Smooth muscle cell (in vitro differentiated cells): Measurements from ENCODE around the gene ZBTB7C. TPM values are rescaled to one million over a fixed set of nuclear protein-coding genes. Genes with fewer than 3 reads are reported as not detected.

Source experiments
- DNase-seq: peaks from one replicate; lab custom pipeline; 2025; ENCODE audit not compliant: unreplicated experiment; lab: John Stamatoyannopoulos, UW
- H2AFZ ChIP-seq: fragments of 200-600 bp; sonication (generic); 2 replicates; pipeline ENCODE4 v1.6.0; 2016; ENCODE audit warnings: antibody characterized with exemption, low read depth, mild to moderate bottlenecking
- H3F3A ChIP-seq: fragments of 200-600 bp; sonication (generic); 2 replicates; pipeline ENCODE4 v1.6.0; 2017; ENCODE audit warnings: antibody characterized with exemption, low read depth
- H3K27ac ChIP-seq: fragments of 200-600 bp; sonication (generic); 2 replicates; pipeline ENCODE4 v1.5.1; 2016; ENCODE audit warnings: low read depth, mild to moderate bottlenecking
- H3K27me3 ChIP-seq: fragments of 200-600 bp; sonication (generic); 2 replicates; pipeline ENCODE4 v1.6.1; 2016; ENCODE audit warnings: low read depth, mild to moderate bottlenecking
- H3K36me3 ChIP-seq: fragments of 200-600 bp; sonication (generic); 2 replicates; pipeline ENCODE4 v1.5.1; 2016; ENCODE audit warnings: low read depth
- H3K4me1 ChIP-seq: fragments of 200-600 bp; sonication (generic); 2 replicates; pipeline ENCODE4 v1.5.1; 2016; ENCODE audit warnings: low read depth
- H3K4me2 ChIP-seq: fragments of 200-600 bp; sonication (generic); 2 replicates; pipeline ENCODE4 v1.6.0; 2016; ENCODE audit warnings: mild to moderate bottlenecking
- H3K4me3 ChIP-seq: fragments of 200-600 bp; sonication (generic); 2 replicates; pipeline ENCODE4 v1.5.1; 2016; ENCODE audit warnings: mild to moderate bottlenecking
- H3K79me2 ChIP-seq: fragments of 200-600 bp; sonication (generic); 2 replicates; pipeline ENCODE4 v1.6.0; 2016; ENCODE audit warnings: low read depth, mild to moderate bottlenecking
- H3K9ac ChIP-seq: fragments of 200-600 bp; sonication (generic); 2 replicates; pipeline ENCODE4 v1.6.0; 2016; ENCODE audit warnings: low read depth
- H3K9me3 ChIP-seq: fragments of 200-600 bp; sonication (generic); replicated peaks from 2 replicates; pipeline ENCODE4 v1.5.1; 2016; ENCODE audit warnings: low read depth
- H4K20me1 ChIP-seq: fragments of 200-600 bp; sonication (generic); 2 replicates; pipeline ENCODE4 v1.6.0; 2016; ENCODE audit warnings: low read depth
- CTCF ChIP-seq: fragments of 200-600 bp; sonication (generic); IDR thresholded peaks from 2 replicates; pipeline ENCODE4 v1.5.1; 2017; ENCODE audit warnings: borderline replicate concordance, mild to moderate bottlenecking, antibody characterized with exemption; ENCODE audit not compliant: insufficient read depth, poor library complexity, severe bottlenecking
- WGBS: methylation state at CpG from one replicate; pipeline ENCODE4 v1.1.7; 2016; ENCODE audit warnings: low lambda C conversion rate; 5-methylcytosine and 5-hydroxymethylcytosine counted together
- polyA plus RNA-seq: library from polyadenylated mRNA; unstranded; fragments of >200 nt; fragmentation: Nextera tagmentation; extraction: Ambion mirVana; gene quantifications from 2 replicates; pipeline ENCODE4 v1.2.1, GENCODE V29; 2016
- total RNA-seq: library from RNA; depleted of rRNA; stranded (reverse); fragments of >200 nt; gene quantifications from 2 replicates; pipeline ENCODE4 v1.2.3, GENCODE V29; 2014

The ZBTB7C gene
- total and polyA plus RNA-seq, 2 experiments from 2014 or later: 0.48 to 0.63 TPM

GRCh38 chr18:48404716-48405507 lies 4.3 kb downstream of the ZBTB7C start:
- H3F3A ChIP-seq: no peaks in the 10 kb centered on the region
- no peak for DNase-seq
- H3K27me3 ChIP-seq: peaks cover 30% of the 10 kb centered on the region
- no peaks in the 10 kb centered on the region for H3K36me3 ChIP-seq
- H3K9me3 ChIP-seq: no peaks in the 10 kb centered on the region
- 48% methylated on average over 7 of the region's 8 CpGs for WGBS
- H4K20me1 ChIP-seq: no peaks in the 10 kb centered on the region
- no peaks in the 10 kb centered on the region for H3K79me2 ChIP-seq
- H3K9ac ChIP-seq: no peak overlapping the region
- H2AFZ ChIP-seq: no peak overlapping the region
- H3K4me2 ChIP-seq: peak overlapping the region; percentile 40
- no peak for TF ChIP-seq CTCF
- H3K4me1 ChIP-seq: peaks cover 11% of the 10 kb centered on the region
- no peak overlapping the region for H3K27ac ChIP-seq
- H3K4me3 ChIP-seq: no peak overlapping the region

- Histone ChIP-seq H3K9ac (no peak overlapping the region), H3K4me3 (no peak overlapping the region), H3K27me3 (peaks cover 20% of the 10 kb centered on the region), H3K79me2 (no peaks in the 10 kb centered on the region), H3K4me1 (peaks cover 5% of the 10 kb centered on the region), H3K36me3 (no peaks in the 10 kb centered on the region), H3F3A (no peaks in the 10 kb centered on the region), H4K20me1 (no peaks in the 10 kb centered on the region), H3K4me2 (no peak overlapping the region), H3K9me3 (no peaks in the 10 kb centered on the region), H3K27ac (no peak overlapping the region), H2AFZ (no peak overlapping the region)
- no peak for DNase-seq
- WGBS: 80% methylated on average over 1 of the region's 1 CpG
- TF ChIP-seq CTCF: no peak
Measured at GRCh38 chr18:48402953-48403352, 6.2 kb downstream of the ZBTB7C start.

- no peak for DNase-seq
- H3K36me3 ChIP-seq: no peaks in the 10 kb centered on the region
- no peak for TF ChIP-seq CTCF
- no peak overlapping the region for H3K4me2 ChIP-seq
- H3K27ac ChIP-seq: no peak overlapping the region
- H3F3A ChIP-seq: no peaks in the 10 kb centered on the region
- H3K9me3 ChIP-seq: no peaks in the 10 kb centered on the region
- H3K4me3 ChIP-seq: no peak overlapping the region
- H4K20me1 ChIP-seq: no peaks in the 10 kb centered on the region
- no peak overlapping the region for H3K9ac ChIP-seq
- WGBS: 84% methylated on average over 9 of the region's 9 CpGs
- H3K79me2 ChIP-seq: no peaks in the 10 kb centered on the region
- no peak overlapping the region for H2AFZ ChIP-seq
- H3K27me3 ChIP-seq: peaks cover 19% of the 10 kb centered on the region
- H3K4me1 ChIP-seq: no peaks in the 10 kb centered on the region
Measured at GRCh38 chr18:48399303-48400075, 9.7 kb downstream of the ZBTB7C start.
